WTC11 (cell line): ENCODE data around the gene FAM200A. TPM values are rescaled to one million over a fixed set of nuclear protein-coding genes. Genes with fewer than 3 reads are reported as not detected.

ENCODE experiments used
- AR ChIP-seq: fragments of 250-450 bp; sonication (Bioruptor Pico); IDR thresholded peaks from 2 replicates; pipeline ENCODE4 v1.9.0; 2021; ENCODE audit warnings: mild to moderate bottlenecking
- ATF1 ChIP-seq: sonication (generic); formaldehyde crosslinking; IDR thresholded peaks from 2 replicates; pipeline ENCODE4 v1.8.1; 2023; ENCODE audit warnings: mild to moderate bottlenecking, moderate library complexity, missing genetic modification reagents
- ATF3 ChIP-seq: sonication (generic); formaldehyde crosslinking; conservative IDR thresholded peaks from 2 replicates; pipeline ENCODE4 v1.8.1; 2022; ENCODE audit warnings: mild to moderate bottlenecking, missing genetic modification reagents
- CREM ChIP-seq: sonication (generic); formaldehyde crosslinking; IDR thresholded peaks from 2 replicates; pipeline ENCODE4 v1.8.1; 2022; ENCODE audit warnings: mild to moderate bottlenecking, missing genetic modification reagents, moderate library complexity
- E2F4 ChIP-seq: sonication (generic); formaldehyde crosslinking; IDR thresholded peaks from 2 replicates; pipeline ENCODE4 v1.8.1; 2022; ENCODE audit warnings: low read depth, mild to moderate bottlenecking, moderate library complexity, missing genetic modification reagents, borderline replicate concordance
- GRHL2 ChIP-seq: fragments of 250-450 bp; sonication (Bioruptor Pico); IDR thresholded peaks from 2 replicates; pipeline ENCODE4 v1.8.0; 2022; ENCODE audit warnings: mild to moderate bottlenecking, moderate library complexity; ENCODE audit not compliant: insufficient replicate concordance, severe bottlenecking
- GTF2I ChIP-seq: fragments of 250-450 bp; sonication (Bioruptor Pico); conservative IDR thresholded peaks from 2 replicates; pipeline ENCODE4 v1.4.0; 2021; ENCODE audit warnings: mild to moderate bottlenecking
- IRF2 ChIP-seq: sonication (generic); formaldehyde crosslinking; IDR thresholded peaks from 2 replicates; pipeline ENCODE4 v1.8.0; 2022; ENCODE audit warnings: low read depth, missing genetic modification reagents, borderline replicate concordance
- MAX ChIP-seq: sonication (generic); formaldehyde crosslinking; IDR thresholded peaks from 2 replicates; pipeline ENCODE4 v1.8.0; 2022; ENCODE audit warnings: mild to moderate bottlenecking, missing genetic modification reagents
- NFATC4 ChIP-seq: fragments of 250-450 bp; sonication (Bioruptor Pico); IDR thresholded peaks from 2 replicates; pipeline ENCODE4 v1.9.0; 2021; ENCODE audit warnings: mild to moderate bottlenecking
- NFE2L1 ChIP-seq: sonication (generic); formaldehyde crosslinking; IDR thresholded peaks from 2 replicates; pipeline ENCODE4 v1.8.1; 2023; ENCODE audit warnings: missing genetic modification reagents
- NR2C2 ChIP-seq: sonication (generic); formaldehyde crosslinking; IDR thresholded peaks from 2 replicates; pipeline ENCODE4 v1.8.0; 2022; ENCODE audit warnings: mild to moderate bottlenecking, missing genetic modification reagents
- NR3C1 ChIP-seq: sonication (generic); formaldehyde crosslinking; conservative IDR thresholded peaks from 2 replicates; pipeline ENCODE4 v1.8.1; 2023; ENCODE audit warnings: low read depth, mild to moderate bottlenecking, missing genetic modification reagents
- PRDM15 ChIP-seq: sonication (generic); formaldehyde crosslinking; IDR thresholded peaks from 2 replicates; pipeline ENCODE4 v1.8.0; 2022; ENCODE audit warnings: missing genetic modification reagents
- SMAD3 ChIP-seq: sonication (generic); formaldehyde crosslinking; IDR thresholded peaks from 2 replicates; pipeline ENCODE4 v1.8.0; 2022; ENCODE audit warnings: missing genetic modification reagents, mild to moderate bottlenecking, borderline replicate concordance
- STAT6 ChIP-seq: sonication (generic); formaldehyde crosslinking; conservative IDR thresholded peaks from 2 replicates; pipeline ENCODE4 v1.8.1; 2023; ENCODE audit warnings: mild to moderate bottlenecking, low read depth, missing genetic modification reagents, moderate library complexity
- TP53 ChIP-seq: sonication (generic); formaldehyde crosslinking; IDR thresholded peaks from 2 replicates; pipeline ENCODE4 v1.8.1; 2023; ENCODE audit warnings: mild to moderate bottlenecking, missing genetic modification reagents
- ZBTB21 ChIP-seq: sonication (generic); formaldehyde crosslinking; IDR thresholded peaks from 2 replicates; pipeline ENCODE4 v1.8.1; 2023; ENCODE audit warnings: mild to moderate bottlenecking, missing genetic modification reagents, borderline replicate concordance
- ZNF121 ChIP-seq: sonication (generic); formaldehyde crosslinking; IDR thresholded peaks from 2 replicates; pipeline ENCODE4 v1.8.0; 2023; ENCODE audit warnings: missing genetic modification reagents
- ZNF281 ChIP-seq: sonication (generic); formaldehyde crosslinking; IDR thresholded peaks from 2 replicates; pipeline ENCODE4 v1.8.0; 2023; ENCODE audit warnings: mild to moderate bottlenecking, missing genetic modification reagents
- ZNF317 ChIP-seq: sonication (generic); formaldehyde crosslinking; IDR thresholded peaks from 2 replicates; pipeline ENCODE4 v1.8.1; 2023; ENCODE audit warnings: low read depth, mild to moderate bottlenecking, moderate library complexity, missing genetic modification reagents, borderline replicate concordance
- ZNF425 ChIP-seq: fragments of 250-450 bp; sonication (Bioruptor Pico); conservative IDR thresholded peaks from 2 replicates; pipeline ENCODE4 v1.9.0; 2021; ENCODE audit warnings: mild to moderate bottlenecking
- total RNA-seq: library from RNA; stranded (reverse); gene quantifications from 3 replicates; pipeline ENCODE4 v1.2.3, GENCODE V29; 2021

The FAM200A gene
- total RNA-seq, 1 experiment from 2014 or later = 5.9 TPM

GRCh38 chr7:99504603-99505323 lies 47.2 kb downstream of the FAM200A start, which contains the start of gene ZKSCAN5 (continued):
- TF ChIP-seq GRHL2 (CRISPR knock-in tag) (no peak), NR3C1 (CRISPR knock-in tag) (no peak), NR2C2 (CRISPR knock-in tag) (no peak), CREM (CRISPR knock-in tag) (no peak), ZNF317 (CRISPR knock-in tag) (no peak), ZNF425 (CRISPR knock-in tag) (no peak), ATF3 (CRISPR knock-in tag) (no peak), GTF2I (CRISPR knock-in tag) (no peak), AR (CRISPR knock-in tag) (no peak), TP53 (no peak), MAX (CRISPR knock-in tag) (peak; percentile 29; the same call in 1 of the 2 replicates), NFE2L1 (CRISPR knock-in tag) (no peak), ZNF121 (no peak), ZNF281 (CRISPR knock-in tag) (0 out of 2 replicates have a peak, but pooled peaks have one; percentile 47), NFATC4 (CRISPR knock-in tag) (no peak), E2F4 (CRISPR knock-in tag) (no peak), SMAD3 (CRISPR knock-in tag) (no peak), STAT6 (no peak), ZBTB21 (CRISPR knock-in tag) (no peak), ATF1 (CRISPR knock-in tag) (no peak), PRDM15 (CRISPR knock-in tag) (no peak), IRF2 (CRISPR knock-in tag) (no peak)
